Stimulated activated CD4-positive, alpha-beta T cell treated with anti-CD3 and anti-CD28 coated beads, Interleukin-4, amount 100 ng/mL, for 24 hours (primary cell): ENCODE data around the gene GSTO1.

Experiments
- DNase-seq: peaks from one replicate; pipeline ENCODE4 v3.0.0-alpha.2; 2020

The GSTO1 gene

GRCh38 chr10:104307576-104308438 is 53.1 kb downstream of the GSTO1 start:
- no peak for DNase-seq

GRCh38 chr10:104308439-104308903 is 53.8 kb downstream of the GSTO1 start:
- DNase-seq = peak; percentile 32

- no peak for DNase-seq
Measured at GRCh38 chr10:104309980-104310978, 55.6 kb downstream of the GSTO1 start.

- no peak for DNase-seq
Measured at GRCh38 chr10:104311184-104311720, 56.6 kb downstream of the GSTO1 start.

GRCh38 chr10:104314591-104315485 is 60.1 kb downstream of the GSTO1 start:
- DNase-seq = no peak

- no peak for DNase-seq
Measured at GRCh38 chr10:104315486-104315921, 60.8 kb downstream of the GSTO1 start.

- no peak for DNase-seq
Measured at GRCh38 chr10:104316321-104317099, 61.8 kb downstream of the GSTO1 start.
